Measurements from ENCODE around the gene ATP10B.

ATP10B gene

GRCh38 chr5:160655717-160656116 lies 196.3 kb downstream of the ATP10B start:
- TF ChIP-seq CTCF (IDR thresholded peaks at IDR 0.05): no peak
- Histone ChIP-seq H3K4me3 (no peak overlapping the region), H3K27ac (no peak overlapping the region)
- no peak for DNase-seq (ENCODE audit: low spot score)

GRCh38 chr5:160651692-160652645 lies 200.0 kb downstream of the ATP10B start:
- no peak overlapping the region for H3K4me3 ChIP-seq
- TF ChIP-seq CTCF (IDR thresholded peaks at IDR 0.05): no peak
- DNase-seq (ENCODE audit: low spot score): no peak

GRCh38 chr5:160649304-160649703 lies 202.7 kb downstream of the ATP10B start:
- Histone ChIP-seq H3K4me3 (no peak overlapping the region), H3K27ac (no peak overlapping the region)
- TF ChIP-seq CTCF (IDR thresholded peaks at IDR 0.05): no peak
- DNase-seq (ENCODE audit: low spot score): no peak

More at GRCh38 chr5:160651692-160652645, 200.0 kb downstream of the ATP10B start:
- H3K27ac ChIP-seq: no peak overlapping the region

GRCh38 chr5:160646033-160646432 lies 206.0 kb downstream of the ATP10B start:
- no peak for TF ChIP-seq CTCF (IDR thresholded peaks at IDR 0.05)
- no peak for DNase-seq (ENCODE audit: low spot score)
- no peak overlapping the region for H3K4me3 ChIP-seq
- H3K27ac ChIP-seq: no peak overlapping the region

GRCh38 chr5:160643616-160644240 lies 208.3 kb downstream of the ATP10B start:
- no peak overlapping the region for H3K4me3 ChIP-seq
- no peak overlapping the region for H3K27ac ChIP-seq
- DNase-seq (ENCODE audit: low spot score): no peak
- TF ChIP-seq CTCF (IDR thresholded peaks at IDR 0.05): no peak

- DNase-seq (ENCODE audit: low spot score): no peak
- Histone ChIP-seq H3K27ac (no peak overlapping the region), H3K4me3 (no peak overlapping the region)
- TF ChIP-seq CTCF (IDR thresholded peaks at IDR 0.05): no peak
These were observed 210.6 kb downstream of the ATP10B start for GRCh38 chr5:160641405-160641804.

Measured in coronary artery (tissue), 2 donors.